Fibroblast of lung (primary cell): ENCODE measurements around the gene NOVA2.

Experiments used
- CTCF ChIP-seq, 2 donors: IDR thresholded peaks in 1 of 2; conservative IDR thresholded peaks in 1 of 2; 1 replicate in 1 of 2; 2 replicates in 1 of 2; pipeline ENCODE4 v1.5.1; 2011 to 2012; ENCODE audit warnings: low read length in 2 of 2, control low read depth in 1 of 2, inconsistent platforms in 1 of 2, low read depth in 1 of 2, mild to moderate bottlenecking in 1 of 2
- EZH2 ChIP-seq: IDR thresholded peaks from 2 replicates; pipeline ENCODE4 v1.5.1; 2012; ENCODE audit warnings: low read length, control low read depth, mild to moderate bottlenecking; ENCODE audit errors: missing control alignments

- TF ChIP-seq CTCF (conservative IDR thresholded peaks at IDR 0.05 in 1 of 2, IDR thresholded peaks at IDR 0.05 in 1 of 2; ENCODE audit: low read depth in 1 of 2, low read length in 2 of 2), result no peak
- peak; percentile 84 for TF ChIP-seq EZH2
Measured at GRCh38 chr19:45972081-45972946, 1.4 kb downstream of the NOVA2 start.
